GM21825 (cell line): Measurements from ENCODE around the gene ACACB.
"Not testable (repeated sequence)": the region's sequence is repeated elsewhere in the genome, so short reads cannot be mapped to it uniquely, and the experiment has no call there.

Experiments
- ATAC-seq: cut with Tn5 transposase; IDR thresholded peaks from one replicate; pipeline ENCODE4 v1.9.1; 2021; ENCODE audit warnings: mild to moderate bottlenecking, moderate library complexity; ENCODE audit not compliant: unreplicated experiment

ACACB gene

DNA sequence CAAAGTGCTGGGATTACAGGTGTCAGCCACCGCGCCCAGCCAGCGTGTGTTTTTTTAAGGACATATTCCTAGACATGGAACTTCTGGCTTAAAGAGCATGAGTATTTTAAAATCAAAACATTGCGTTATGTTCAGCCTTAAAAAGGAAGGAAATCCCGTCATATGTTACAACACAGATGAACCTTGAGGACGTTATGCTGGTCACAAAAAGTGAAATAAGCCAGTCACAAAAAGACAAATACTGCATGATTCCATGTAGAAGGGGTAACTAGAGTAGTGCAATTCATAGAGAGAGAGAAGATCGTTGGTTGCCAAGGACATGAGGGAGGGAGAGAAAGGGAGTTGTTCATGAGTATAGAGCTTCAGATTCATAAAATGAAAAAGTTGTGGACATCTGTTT lies 53.9 kb downstream of the ACACB start:
- no peak for ATAC-seq

DNA sequence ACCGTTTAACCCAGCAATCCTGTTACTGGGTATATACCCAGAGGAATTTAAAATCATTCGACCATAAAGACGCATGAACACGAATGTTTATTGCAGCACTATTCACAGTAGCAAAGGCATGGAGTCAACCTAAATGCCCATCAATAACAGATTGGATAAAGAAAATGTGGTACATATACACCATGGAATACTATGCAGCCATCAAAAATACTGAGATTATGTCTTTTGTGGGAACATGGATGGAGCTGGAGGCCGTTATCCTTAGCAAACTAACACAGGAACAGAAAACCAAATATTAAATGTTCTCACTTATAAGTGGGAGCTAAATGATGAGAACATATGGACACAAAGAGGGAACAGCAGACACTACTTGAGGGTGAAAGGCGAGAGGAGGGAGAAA lies 56.4 kb downstream of the ACACB start:
- not testable (repeated sequence) for ATAC-seq

- no peak for ATAC-seq
These were observed 57.3 kb downstream of the ACACB start for GRCh38 chr12:109173443-109174240.

DNA sequence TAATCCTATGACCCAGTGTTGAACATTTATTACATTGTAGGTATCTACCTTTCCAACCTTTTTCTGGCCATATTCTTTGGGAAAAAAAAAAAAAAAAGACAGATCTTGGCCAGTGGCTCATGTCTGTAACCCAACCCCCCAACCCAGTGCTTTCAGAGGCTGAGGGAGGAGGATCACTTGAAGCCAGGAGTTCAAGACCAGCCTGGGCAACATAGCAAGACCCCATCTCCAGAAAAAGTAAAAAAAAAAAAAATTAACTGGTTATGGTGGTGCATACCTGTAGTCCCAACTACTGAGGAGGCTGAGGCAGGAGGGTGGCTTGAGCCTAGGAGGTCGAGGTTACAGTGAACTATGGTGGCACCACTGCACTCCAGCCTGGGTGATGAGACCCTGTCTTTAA lies 58.1 kb downstream of the ACACB start:
- no peak for ATAC-seq

DNA sequence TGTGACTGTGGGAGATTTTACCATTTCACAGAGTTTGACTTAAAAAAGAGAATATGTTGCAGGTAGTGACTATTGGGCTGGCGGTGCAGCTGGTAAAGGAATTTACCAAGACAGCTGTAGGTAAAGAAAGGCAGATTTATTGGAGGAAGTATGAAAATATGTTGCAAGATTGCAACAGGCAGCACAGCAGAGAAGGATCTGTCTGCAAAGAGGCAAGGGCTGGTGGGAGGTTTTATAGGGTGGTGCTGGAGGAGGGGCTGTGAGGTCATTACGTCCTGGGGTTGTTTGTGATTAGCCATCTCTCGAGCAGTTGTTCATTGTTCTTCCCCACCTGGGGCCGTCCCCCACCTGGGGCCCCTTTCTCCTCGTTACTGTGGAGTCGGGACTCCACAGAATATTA lies 62.1 kb downstream of the ACACB start:
- no peak for ATAC-seq

- no peak for ATAC-seq
These were observed 63.5 kb downstream of the ACACB start for GRCh38 chr12:109179927-109180326.

DNA sequence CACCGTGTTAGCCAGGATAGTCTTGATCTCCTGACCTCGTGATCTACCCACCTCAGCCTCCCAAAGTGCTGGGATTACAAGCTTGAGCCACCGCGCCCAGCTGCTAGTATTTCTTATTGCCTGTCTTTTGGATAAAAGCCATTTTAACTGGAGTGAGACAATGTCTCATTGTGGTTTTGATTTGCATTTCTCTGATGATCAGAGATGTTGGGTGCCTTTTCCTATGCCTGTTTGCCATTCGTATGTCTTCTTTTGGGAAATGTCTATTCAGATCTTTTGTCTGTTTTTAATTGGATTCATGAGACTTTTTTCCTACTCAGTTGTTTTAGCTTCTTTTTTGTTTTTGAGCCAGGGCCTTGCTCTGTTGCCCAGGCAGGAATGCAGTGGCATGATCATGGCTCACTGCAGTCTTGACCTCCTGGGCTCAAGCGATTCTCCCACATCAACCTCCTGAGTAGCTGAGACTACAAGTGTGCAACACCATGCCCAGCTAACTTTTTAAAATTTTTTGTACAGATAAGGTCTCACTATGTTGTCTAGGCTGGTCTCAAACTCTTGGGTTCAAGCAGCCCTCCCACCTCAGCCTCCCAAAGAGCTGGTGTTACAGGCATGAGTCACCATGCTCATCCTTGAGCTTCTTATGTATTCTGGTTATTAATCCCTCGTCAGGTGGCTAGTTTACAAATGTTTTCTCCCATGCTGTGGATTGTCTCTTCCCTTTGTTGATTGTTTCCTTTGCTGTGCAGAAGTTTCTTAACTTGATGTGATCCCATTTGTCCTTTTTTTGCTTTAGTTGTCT lies 65.9 kb downstream of the ACACB start:
- no peak for ATAC-seq

GRCh38 chr12:109185441-109185840 lies 69.1 kb downstream of the ACACB start:
- no peak for ATAC-seq

- ATAC-seq = no peak
These were observed 70.7 kb downstream of the ACACB start for GRCh38 chr12:109186993-109187653.

DNA sequence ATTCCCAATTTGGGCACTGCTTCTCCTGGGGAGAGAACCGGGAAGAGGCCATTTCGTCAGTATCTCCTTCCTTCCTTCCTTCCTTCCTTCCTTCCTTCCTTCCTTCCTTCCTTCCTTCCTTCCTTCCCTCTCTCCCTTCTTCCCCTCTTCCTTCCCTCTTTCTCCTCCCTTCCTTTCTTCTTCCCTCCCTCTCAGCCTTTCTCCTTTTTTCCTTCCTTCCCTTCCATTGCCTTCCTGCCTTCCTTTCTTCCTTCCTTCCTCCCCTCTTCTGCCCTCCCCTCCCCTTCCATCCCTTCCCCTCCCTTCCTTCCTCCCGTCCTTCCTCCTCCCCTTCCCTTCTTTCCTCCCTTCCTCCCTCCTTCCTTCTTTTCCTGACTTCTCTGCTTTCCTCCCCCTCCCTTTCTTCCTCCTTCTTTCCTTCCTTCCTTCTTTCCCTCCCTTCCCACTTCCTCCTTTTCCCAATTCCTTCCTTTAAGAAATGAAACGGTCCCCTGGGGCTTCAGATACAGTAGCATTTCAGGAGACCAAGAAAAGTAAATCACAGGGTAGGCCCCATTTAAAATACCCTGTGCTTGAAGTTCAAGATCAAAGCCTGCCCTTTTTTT lies 71.8 kb downstream of the ACACB start:
- no peak for ATAC-seq

DNA sequence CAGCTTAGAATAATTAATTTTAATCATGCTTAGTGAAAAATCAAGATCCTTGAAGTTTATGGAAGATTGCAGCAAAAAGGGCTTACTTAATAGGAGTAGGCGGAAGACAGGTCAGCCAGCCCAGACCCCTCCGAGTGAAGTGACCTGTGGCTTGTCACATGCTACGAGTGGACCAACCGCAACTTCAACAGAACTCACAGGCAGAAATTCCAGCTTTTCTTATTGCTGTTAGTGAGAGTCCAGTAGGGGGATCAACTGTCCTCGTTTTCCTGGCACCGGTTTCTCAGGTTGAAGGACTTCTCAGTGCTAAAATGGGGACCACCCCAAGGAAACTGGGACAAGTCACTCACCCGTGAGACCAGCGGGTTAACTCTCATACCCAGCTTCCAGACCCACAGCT lies 72.9 kb downstream of the ACACB start:
- no peak for ATAC-seq

GRCh38 chr12:109191621-109192250 lies 75.3 kb downstream of the ACACB start:
- ATAC-seq = no peak

GRCh38 chr12:109192358-109192757 lies 76.0 kb downstream of the ACACB start:
- ATAC-seq = no peak

DNA sequence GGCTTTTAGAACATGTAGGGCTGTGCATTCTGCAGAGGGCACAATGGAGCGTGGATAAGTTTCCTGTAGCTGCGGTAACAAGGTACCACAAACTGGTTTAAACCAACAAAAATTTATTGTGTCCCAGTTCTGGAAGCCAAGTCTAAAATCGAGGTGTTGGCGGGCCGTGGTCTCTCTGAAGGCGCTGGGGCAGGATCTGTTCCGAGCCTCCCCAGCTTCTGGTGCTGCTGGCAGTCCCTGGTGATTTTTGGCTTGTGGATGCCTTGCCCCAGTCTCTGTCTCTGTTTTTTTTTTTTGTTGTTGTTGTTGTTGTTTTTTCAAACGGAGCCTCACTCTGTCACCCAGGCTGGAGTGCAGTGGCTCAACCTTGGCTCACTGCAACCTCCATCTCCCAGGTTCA lies 77.5 kb downstream of the ACACB start:
- no peak for ATAC-seq

DNA sequence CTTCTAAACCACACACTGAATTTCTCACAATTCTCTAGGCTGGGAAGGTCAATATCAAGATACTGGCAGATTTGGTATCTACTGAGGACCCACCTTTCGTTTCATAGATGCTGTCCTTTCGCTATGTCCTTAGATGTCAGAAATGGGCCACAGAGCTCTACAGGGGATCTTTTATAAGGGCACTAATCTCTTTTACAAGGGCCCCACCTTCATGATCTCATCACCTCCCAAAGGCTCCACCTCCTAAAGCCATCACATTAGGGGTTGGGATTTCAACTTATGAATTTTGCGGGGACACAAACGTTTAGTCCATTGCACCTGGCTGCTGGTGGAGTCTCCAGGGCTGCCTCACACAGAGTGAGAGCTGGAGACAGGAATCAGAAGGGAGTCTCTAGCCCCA lies 79.9 kb downstream of the ACACB start:
- no peak for ATAC-seq

- ATAC-seq = no peak
These were observed 80.9 kb downstream of the ACACB start for GRCh38 chr12:109197327-109197726.

DNA sequence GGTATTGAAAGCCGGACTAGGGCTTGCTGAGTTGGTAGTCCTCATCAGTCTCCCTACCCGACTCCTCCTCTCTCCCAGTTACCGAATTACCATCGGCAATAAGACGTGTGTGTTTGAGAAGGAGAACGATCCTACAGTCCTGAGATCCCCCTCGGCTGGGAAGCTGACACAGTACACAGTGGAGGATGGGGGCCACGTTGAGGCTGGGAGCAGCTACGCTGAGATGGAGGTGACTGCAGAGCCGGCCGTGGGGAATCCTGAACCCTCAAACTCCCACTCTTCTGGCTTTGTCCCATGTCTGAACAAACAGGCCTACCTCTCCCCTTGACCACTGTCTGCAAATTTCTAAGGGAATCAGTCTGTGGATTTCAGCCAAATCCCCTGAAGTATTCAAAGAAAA lies 82.9 kb downstream of the ACACB start:
- no peak for ATAC-seq

- no peak for ATAC-seq
These were observed 84.6 kb downstream of the ACACB start for GRCh38 chr12:109200825-109201495.

GRCh38 chr12:109201496-109201885 lies 85.1 kb downstream of the ACACB start:
- ATAC-seq = no peak

- ATAC-seq = no peak
These were observed 86.4 kb downstream of the ACACB start for GRCh38 chr12:109202770-109203169.
